HG02870 (cell line): ENCODE measurements around the gene USP32.
"Not testable (repeated sequence)": the region's sequence is repeated elsewhere in the genome, so short reads cannot be mapped to it uniquely, and the experiment has no call there.

ENCODE experiments used
- ATAC-seq: cut with Tn5 transposase; IDR thresholded peaks from one replicate; pipeline ENCODE4 v1.9.1; 2021; ENCODE audit warnings: mild to moderate bottlenecking, moderate library complexity; ENCODE audit not compliant: unreplicated experiment

Gene USP32

GRCh38 chr17:60248618-60249289 lies 143.2 kb downstream of the USP32 start:
- ATAC-seq: no peak

GRCh38 chr17:60247836-60248461 lies 144.0 kb downstream of the USP32 start:
- ATAC-seq: no peak

- ATAC-seq: no peak
These were observed 147.3 kb downstream of the USP32 start for GRCh38 chr17:60244656-60245055.

GRCh38 chr17:60240290-60240689 lies 151.6 kb downstream of the USP32 start:
- ATAC-seq: no peak

- ATAC-seq: no peak
These were observed 160.2 kb downstream of the USP32 start for GRCh38 chr17:60231691-60232090.

- no peak for ATAC-seq
These were observed 160.7 kb downstream of the USP32 start for GRCh38 chr17:60231234-60231633.

GRCh38 chr17:60230358-60230757 lies 161.6 kb downstream of the USP32 start:
- no peak for ATAC-seq

- ATAC-seq: no peak
These were observed 162.6 kb downstream of the USP32 start for GRCh38 chr17:60229188-60229802.

- not testable (repeated sequence) for ATAC-seq
These were observed 164.7 kb downstream of the USP32 start for GRCh38 chr17:60227276-60227675.

GRCh38 chr17:60224064-60224463 lies 167.9 kb downstream of the USP32 start:
- ATAC-seq: no peak

GRCh38 chr17:60223456-60223855 lies 168.5 kb downstream of the USP32 start:
- no peak for ATAC-seq

GRCh38 chr17:60218774-60219173 lies 173.2 kb downstream of the USP32 start:
- ATAC-seq: not testable (repeated sequence)

GRCh38 chr17:60215895-60216294 lies 176.0 kb downstream of the USP32 start:
- ATAC-seq: not testable (repeated sequence)

GRCh38 chr17:60211282-60211681 lies 180.7 kb downstream of the USP32 start:
- ATAC-seq: not testable (repeated sequence)

- ATAC-seq: not testable (repeated sequence)
These were observed 183.6 kb downstream of the USP32 start for GRCh38 chr17:60208302-60208701.

- ATAC-seq: not testable (repeated sequence)
These were observed 186.2 kb downstream of the USP32 start for GRCh38 chr17:60205782-60206181.

- not testable (repeated sequence) for ATAC-seq
These were observed 193.3 kb downstream of the USP32 start for GRCh38 chr17:60198630-60199029.

GRCh38 chr17:60194141-60194540 lies 197.8 kb downstream of the USP32 start:
- ATAC-seq: not testable (repeated sequence)

- no peak for ATAC-seq
These were observed 198.5 kb downstream of the USP32 start for GRCh38 chr17:60193482-60193881.

GRCh38 chr17:60193032-60193431 lies 198.9 kb downstream of the USP32 start:
- not testable (repeated sequence) for ATAC-seq

- not testable (repeated sequence) for ATAC-seq
These were observed 201.9 kb downstream of the USP32 start for GRCh38 chr17:60190032-60190431.

GRCh38 chr17:60188759-60189158 lies 203.2 kb downstream of the USP32 start:
- no peak for ATAC-seq
